ENCODE data around the gene DIAPH3. TPM values are rescaled to one million over a fixed set of nuclear protein-coding genes. Genes with fewer than 3 reads are reported as not detected.
A peak's percentile ranks its signal among the peaks of the same experiment; 100 is the strongest.
"Not testable (repeated sequence)": the region's sequence is repeated elsewhere in the genome, so short reads cannot be mapped to it uniquely, and the experiment has no call there.

DIAPH3 gene, protein sequence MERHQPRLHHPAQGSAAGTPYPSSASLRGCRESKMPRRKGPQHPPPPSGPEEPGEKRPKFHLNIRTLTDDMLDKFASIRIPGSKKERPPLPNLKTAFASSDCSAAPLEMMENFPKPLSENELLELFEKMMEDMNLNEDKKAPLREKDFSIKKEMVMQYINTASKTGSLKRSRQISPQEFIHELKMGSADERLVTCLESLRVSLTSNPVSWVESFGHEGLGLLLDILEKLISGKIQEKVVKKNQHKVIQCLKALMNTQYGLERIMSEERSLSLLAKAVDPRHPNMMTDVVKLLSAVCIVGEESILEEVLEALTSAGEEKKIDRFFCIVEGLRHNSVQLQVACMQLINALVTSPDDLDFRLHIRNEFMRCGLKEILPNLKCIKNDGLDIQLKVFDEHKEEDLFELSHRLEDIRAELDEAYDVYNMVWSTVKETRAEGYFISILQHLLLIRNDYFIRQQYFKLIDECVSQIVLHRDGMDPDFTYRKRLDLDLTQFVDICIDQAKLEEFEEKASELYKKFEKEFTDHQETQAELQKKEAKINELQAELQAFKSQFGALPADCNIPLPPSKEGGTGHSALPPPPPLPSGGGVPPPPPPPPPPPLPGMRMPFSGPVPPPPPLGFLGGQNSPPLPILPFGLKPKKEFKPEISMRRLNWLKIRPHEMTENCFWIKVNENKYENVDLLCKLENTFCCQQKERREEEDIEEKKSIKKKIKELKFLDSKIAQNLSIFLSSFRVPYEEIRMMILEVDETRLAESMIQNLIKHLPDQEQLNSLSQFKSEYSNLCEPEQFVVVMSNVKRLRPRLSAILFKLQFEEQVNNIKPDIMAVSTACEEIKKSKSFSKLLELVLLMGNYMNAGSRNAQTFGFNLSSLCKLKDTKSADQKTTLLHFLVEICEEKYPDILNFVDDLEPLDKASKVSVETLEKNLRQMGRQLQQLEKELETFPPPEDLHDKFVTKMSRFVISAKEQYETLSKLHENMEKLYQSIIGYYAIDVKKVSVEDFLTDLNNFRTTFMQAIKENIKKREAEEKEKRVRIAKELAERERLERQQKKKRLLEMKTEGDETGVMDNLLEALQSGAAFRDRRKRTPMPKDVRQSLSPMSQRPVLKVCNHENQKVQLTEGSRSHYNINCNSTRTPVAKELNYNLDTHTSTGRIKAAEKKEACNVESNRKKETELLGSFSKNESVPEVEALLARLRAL
- polyA plus RNA-seq (2012; ENCODE audit: missing spikeins), result 8.3 TPM

DNA sequence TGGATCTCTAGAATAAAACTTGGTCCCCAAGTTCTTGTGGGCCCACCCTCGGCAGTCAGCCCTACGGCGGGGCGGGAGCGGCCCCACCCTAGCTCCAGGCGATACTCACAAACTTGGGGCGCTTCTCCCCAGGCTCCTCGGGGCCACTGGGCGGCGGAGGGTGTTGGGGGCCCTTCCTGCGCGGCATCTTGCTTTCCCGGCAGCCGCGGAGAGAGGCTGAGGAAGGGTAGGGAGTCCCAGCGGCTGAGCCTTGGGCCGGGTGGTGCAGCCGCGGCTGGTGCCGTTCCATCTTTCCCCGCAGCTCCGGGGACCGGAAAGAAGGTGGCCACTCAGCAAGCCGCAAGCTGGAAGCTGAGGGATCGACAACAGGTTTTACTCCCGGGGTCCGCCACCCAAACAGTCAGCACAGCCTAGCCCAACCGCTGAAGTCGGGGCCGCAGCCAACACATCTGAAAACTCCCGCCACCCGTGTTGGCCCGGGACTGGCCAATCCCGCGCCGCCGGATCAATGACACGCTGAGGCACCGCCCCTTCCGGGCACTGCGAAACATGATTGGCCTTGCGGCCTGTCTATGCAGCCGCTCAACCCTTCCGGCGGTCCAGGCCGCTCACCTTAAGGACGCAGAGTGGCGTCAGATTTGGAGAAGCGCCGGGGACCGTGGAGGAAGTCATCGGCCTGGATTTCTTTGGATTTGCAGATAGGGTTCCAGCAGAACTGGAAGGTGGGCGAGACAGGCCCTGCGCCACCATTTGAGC lies at the start of gene DIAPH3:
Gene DIAPH3, minus strand, starts transcription at position 451 of the 756 bp plus-strand sequence. Its CDS starts 162 bp downstream, at position 289.
- FAIRE-seq (peak; percentile 96), DNase-seq (ENCODE audit: insufficient read length) (peak; percentile 85)
- TF ChIP-seq POLR2AphosphoS5 (IDR thresholded peaks at IDR 0.05; ENCODE audit: low read depth, low read length) (peak; percentile 93), TAF1 (IDR thresholded peaks at IDR 0.05; ENCODE audit: borderline replicate concordance, low read depth, low read length) (peak; percentile 63), POLR2A (IDR thresholded peaks at IDR 0.05; ENCODE audit: low read depth, low read length) (peak; percentile 96)

DNA sequence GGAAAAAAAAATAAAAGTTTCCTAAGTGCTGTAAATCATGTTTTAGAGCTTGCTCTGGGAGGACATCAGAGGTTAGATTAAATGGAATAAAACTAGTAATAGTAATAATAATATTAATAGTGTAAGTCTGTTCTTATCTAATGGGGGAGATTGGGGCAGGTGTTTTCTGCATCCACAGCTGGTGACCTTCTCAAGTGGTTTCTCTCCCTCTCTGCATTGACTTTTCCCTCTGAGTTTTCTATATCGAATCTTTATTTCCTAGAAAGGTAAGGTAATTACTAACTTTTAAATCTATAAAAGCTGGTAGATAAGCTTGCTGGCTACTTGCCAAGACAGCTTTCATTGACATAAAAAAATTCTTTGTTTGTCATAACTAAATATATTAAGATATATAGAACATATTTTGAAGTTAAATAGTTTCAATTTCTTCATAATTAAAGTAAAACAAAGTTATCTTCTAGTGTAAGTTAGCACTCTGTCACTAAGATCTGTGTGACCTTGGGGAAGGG lies 49.6 kb upstream of the DIAPH3 start:
- FAIRE-seq (no peak), DNase-seq (ENCODE audit: insufficient read length) (no peak)
- TF ChIP-seq TAF1 (IDR thresholded peaks at IDR 0.05; ENCODE audit: borderline replicate concordance, low read depth, low read length) (no peak), POLR2AphosphoS5 (IDR thresholded peaks at IDR 0.05; ENCODE audit: low read depth, low read length) (no peak), POLR2A (IDR thresholded peaks at IDR 0.05; ENCODE audit: low read depth, low read length) (no peak)

DNA sequence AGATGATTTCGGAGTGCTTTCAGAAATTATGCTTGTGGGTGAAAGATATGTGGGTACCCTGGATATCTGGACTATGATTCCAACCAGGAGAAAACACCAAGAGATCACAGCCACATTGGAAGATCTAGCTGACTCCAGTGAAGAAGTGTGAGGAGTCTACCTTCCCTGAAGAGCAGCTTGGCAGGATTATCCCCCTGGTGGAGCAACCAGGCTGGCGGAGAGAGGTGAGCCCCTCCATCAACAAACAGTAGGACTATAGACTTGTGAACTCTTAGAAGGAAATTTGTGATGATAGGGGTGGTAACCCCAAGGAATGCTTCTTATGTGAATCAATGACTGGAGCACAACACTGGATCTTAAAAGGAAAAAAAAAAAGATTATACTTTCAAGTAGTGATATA lies 47.8 kb upstream of the DIAPH3 start:
- FAIRE-seq, result no peak
- no peak for DNase-seq (ENCODE audit: insufficient read length)
- TF ChIP-seq POLR2AphosphoS5 (IDR thresholded peaks at IDR 0.05; ENCODE audit: low read depth, low read length) (no peak), POLR2A (IDR thresholded peaks at IDR 0.05; ENCODE audit: low read depth, low read length) (no peak)

DNA sequence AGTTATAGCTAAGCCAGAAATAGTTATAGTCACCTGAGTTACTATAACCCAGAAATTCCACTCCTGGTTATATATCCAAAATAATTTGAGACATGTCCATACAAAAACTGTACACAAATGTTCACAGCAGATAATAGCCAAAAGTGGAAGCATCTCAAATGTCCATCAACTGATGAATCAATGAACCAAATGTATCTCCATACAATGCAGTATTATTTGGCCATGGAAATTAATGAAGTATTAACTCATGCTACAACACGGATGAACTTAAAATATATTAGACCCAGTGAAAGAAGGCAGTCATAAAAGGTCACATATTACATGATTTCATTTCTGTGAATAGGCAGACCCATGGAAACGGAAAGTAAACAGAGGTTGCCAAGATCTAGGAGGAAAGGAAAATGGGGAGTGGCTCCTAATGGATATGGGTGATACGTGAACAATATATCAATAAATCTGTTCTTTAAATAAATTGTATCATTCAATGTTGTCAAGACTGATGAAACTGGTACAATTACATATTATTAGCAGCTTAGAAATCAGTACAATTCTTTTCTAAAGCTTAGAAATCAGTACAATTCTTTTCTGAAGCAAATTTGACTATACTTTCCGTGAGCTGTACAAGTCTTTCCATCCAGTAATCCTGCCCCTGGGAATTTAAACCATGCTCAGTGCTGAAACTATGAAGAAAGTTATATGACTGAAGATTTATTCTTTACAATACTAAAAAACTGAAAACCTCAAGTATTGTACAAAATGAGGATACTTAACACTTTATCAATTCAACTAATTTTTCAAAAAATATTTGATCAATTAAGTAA lies 47.0 kb upstream of the DIAPH3 start:
- TF ChIP-seq POLR2A (IDR thresholded peaks at IDR 0.05; ENCODE audit: low read depth, low read length) (no peak), POLR2AphosphoS5 (IDR thresholded peaks at IDR 0.05; ENCODE audit: low read depth, low read length) (no peak), TAF1 (IDR thresholded peaks at IDR 0.05; ENCODE audit: borderline replicate concordance, low read depth, low read length) (no peak)
- FAIRE-seq (no peak), DNase-seq (ENCODE audit: insufficient read length) (no peak)

DNA sequence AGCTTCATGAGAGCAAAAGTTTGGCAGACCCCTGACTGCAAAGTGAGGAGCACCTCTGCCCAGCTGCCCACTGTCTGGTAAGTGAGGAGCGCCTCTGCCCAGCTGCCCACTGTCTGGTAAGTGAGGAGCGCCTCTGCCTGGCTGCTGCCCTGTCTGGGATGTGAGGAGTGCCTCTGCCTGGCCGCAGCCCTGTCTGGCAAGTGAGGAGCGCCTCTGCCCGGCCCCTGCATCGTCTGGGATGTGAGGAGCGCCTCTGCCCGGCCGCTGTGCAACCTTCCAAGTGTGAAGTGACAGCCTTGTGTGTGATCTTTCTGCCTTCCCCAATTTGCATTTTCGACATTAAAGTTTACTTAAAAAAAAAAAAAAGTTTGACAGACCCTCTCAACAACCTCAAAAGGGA lies 41.8 kb upstream of the DIAPH3 start:
- DNase-seq (ENCODE audit: insufficient read length); FAIRE-seq: not testable (repeated sequence)

DNA sequence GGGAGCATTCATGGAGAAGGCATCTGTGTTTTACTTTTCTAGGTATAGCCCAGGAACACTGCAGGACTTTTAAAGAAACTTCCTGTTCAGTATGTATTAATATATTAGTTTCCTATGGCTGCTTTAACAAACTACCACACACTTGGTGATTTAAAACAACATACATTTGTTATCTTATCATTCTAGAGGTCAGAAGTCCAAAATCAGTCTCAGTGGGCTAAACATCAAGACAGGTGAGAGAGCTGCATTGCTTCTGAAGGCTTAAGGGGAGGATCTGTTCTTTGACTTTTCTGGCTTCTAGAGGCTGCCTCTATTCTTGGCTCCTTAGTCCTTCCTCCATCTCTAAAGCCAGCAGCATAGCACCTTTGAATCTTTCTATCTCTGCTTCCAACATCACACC lies 37.6 kb upstream of the DIAPH3 start:
- no peak for FAIRE-seq
- DNase-seq (ENCODE audit: insufficient read length), result no peak
- TF ChIP-seq TAF1 (IDR thresholded peaks at IDR 0.05; ENCODE audit: borderline replicate concordance, low read depth, low read length), result no peak
- no peak for TF ChIP-seq POLR2AphosphoS5 (IDR thresholded peaks at IDR 0.05; ENCODE audit: low read depth, low read length)
- TF ChIP-seq POLR2A (IDR thresholded peaks at IDR 0.05; ENCODE audit: low read depth, low read length), result no peak

GRCh38 chr13:60195893-60196292 lies 32.2 kb upstream of the DIAPH3 start:
- FAIRE-seq; DNase-seq (ENCODE audit: insufficient read length): not testable (repeated sequence)

GRCh38 chr13:60182907-60183306 lies 19.2 kb upstream of the DIAPH3 start:
- DNase-seq (ENCODE audit: insufficient read length), result no peak
- no peak for FAIRE-seq
- TF ChIP-seq POLR2AphosphoS5 (IDR thresholded peaks at IDR 0.05; ENCODE audit: low read depth, low read length) (no peak), POLR2A (IDR thresholded peaks at IDR 0.05; ENCODE audit: low read depth, low read length) (no peak), TAF1 (IDR thresholded peaks at IDR 0.05; ENCODE audit: borderline replicate concordance, low read depth, low read length) (no peak)

- TF ChIP-seq TAF1 (IDR thresholded peaks at IDR 0.05; ENCODE audit: borderline replicate concordance, low read depth, low read length) (no peak), POLR2AphosphoS5 (IDR thresholded peaks at IDR 0.05; ENCODE audit: low read depth, low read length) (no peak), POLR2A (IDR thresholded peaks at IDR 0.05; ENCODE audit: low read depth, low read length) (no peak)
- FAIRE-seq (no peak), DNase-seq (ENCODE audit: insufficient read length) (no peak)
Observed at GRCh38 chr13:60178327-60178726, 14.6 kb upstream of the DIAPH3 start.

GRCh38 chr13:60175571-60175970 lies 11.8 kb upstream of the DIAPH3 start:
- no peak for FAIRE-seq
- TF ChIP-seq TAF1 (IDR thresholded peaks at IDR 0.05; ENCODE audit: borderline replicate concordance, low read depth, low read length) (no peak), POLR2A (IDR thresholded peaks at IDR 0.05; ENCODE audit: low read depth, low read length) (no peak), POLR2AphosphoS5 (IDR thresholded peaks at IDR 0.05; ENCODE audit: low read depth, low read length) (no peak)
- DNase-seq (ENCODE audit: insufficient read length), result no peak

Data from GM12892 (cell line).